Fibroblast of pulmonary artery (primary cell): ENCODE measurements around the gene INCA1.

Experiments
- DNase-seq: peaks from one replicate; pipeline ENCODE4 v3.0.0-alpha.2; 2010; ENCODE audit warnings: low read depth
- H3K4me3 ChIP-seq: replicated peaks from 2 replicates; pipeline ENCODE4 v1.5.1; 2011; ENCODE audit warnings: low read depth, mild to moderate bottlenecking, control low read depth, low read length, moderate library complexity
- TF ChIP-seq, protein P1 (sequence below): IDR thresholded peaks from 2 replicates; pipeline ENCODE4 v1.5.1; 2011; ENCODE audit warnings: mild to moderate bottlenecking, control low read depth, low read length, inconsistent platforms; ENCODE audit errors: missing control alignments

INCA1 gene

DNA sequence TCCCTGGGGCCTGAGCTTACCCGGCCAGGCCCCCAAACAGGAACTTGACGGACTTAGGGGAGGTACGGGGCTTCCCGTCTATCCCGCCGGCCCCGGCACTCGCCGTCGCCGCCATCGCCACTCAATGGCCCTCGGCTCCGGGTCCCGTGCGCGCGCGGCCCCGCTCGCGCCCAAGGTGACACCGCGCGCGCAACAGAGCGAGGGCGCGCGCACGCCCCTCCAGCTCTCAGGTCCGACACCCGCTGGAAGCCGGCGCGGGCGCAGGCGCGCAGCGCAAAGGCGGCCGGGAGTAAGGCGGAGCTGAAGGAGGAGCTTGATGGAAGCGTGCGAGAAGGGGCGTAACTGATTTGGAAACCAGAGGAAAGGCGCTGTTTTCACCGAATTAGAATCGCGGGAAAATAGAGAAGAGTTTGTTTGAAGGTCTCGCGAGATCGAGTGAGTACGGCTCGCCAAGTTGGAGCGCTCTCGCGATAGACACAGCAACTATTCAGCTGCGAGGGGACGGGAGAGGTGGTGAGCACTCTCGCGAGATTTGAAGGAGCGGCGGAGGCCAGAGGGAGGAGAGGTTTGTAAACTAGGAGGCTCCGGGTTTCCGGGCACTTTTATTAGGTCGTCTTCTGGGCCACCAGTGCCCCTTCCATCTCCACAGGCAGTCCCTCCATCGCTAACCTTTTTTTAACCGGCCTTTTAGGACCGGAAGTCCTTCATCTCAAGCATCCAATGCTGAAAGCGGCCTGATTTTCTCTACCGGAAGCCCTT lies 57.3 kb downstream of the INCA1 start, which contains the start of the genes RNF167 and SLC25A11:
RNF167 (plus strand) TSS at position 473 of the 759 bp plus-strand sequence. CDS start 642 bp downstream, outside the sequence.
SLC25A11 (minus strand) TSS at position 251 of the 759 bp plus-strand sequence; CDS start at position 115, 136 bp downstream.
- peak within 1 kb of the TSS; percentile 88 for H3K4me3 ChIP-seq
- peak; percentile 100 for DNase-seq
- TF ChIP-seq, protein P1, sequence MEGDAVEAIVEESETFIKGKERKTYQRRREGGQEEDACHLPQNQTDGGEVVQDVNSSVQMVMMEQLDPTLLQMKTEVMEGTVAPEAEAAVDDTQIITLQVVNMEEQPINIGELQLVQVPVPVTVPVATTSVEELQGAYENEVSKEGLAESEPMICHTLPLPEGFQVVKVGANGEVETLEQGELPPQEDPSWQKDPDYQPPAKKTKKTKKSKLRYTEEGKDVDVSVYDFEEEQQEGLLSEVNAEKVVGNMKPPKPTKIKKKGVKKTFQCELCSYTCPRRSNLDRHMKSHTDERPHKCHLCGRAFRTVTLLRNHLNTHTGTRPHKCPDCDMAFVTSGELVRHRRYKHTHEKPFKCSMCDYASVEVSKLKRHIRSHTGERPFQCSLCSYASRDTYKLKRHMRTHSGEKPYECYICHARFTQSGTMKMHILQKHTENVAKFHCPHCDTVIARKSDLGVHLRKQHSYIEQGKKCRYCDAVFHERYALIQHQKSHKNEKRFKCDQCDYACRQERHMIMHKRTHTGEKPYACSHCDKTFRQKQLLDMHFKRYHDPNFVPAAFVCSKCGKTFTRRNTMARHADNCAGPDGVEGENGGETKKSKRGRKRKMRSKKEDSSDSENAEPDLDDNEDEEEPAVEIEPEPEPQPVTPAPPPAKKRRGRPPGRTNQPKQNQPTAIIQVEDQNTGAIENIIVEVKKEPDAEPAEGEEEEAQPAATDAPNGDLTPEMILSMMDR: no peak

DNA sequence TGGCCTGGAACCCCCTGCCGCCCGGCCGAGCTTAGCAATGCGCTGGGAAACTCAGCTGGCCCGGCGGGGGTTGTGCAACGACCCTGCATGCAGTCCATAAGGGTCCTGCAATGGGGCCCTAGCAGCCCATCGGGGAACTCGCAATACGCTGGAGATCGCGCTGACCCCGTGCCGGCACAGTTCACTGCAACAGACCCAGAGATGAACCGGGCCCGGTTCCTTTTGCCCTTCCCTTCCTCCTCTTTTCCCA lies 57.9 kb downstream of the INCA1 start:
- peak; percentile 19 for DNase-seq
- TF ChIP-seq, protein P1: no peak
- peak overlapping the region; percentile 88 for H3K4me3 ChIP-seq

DNA sequence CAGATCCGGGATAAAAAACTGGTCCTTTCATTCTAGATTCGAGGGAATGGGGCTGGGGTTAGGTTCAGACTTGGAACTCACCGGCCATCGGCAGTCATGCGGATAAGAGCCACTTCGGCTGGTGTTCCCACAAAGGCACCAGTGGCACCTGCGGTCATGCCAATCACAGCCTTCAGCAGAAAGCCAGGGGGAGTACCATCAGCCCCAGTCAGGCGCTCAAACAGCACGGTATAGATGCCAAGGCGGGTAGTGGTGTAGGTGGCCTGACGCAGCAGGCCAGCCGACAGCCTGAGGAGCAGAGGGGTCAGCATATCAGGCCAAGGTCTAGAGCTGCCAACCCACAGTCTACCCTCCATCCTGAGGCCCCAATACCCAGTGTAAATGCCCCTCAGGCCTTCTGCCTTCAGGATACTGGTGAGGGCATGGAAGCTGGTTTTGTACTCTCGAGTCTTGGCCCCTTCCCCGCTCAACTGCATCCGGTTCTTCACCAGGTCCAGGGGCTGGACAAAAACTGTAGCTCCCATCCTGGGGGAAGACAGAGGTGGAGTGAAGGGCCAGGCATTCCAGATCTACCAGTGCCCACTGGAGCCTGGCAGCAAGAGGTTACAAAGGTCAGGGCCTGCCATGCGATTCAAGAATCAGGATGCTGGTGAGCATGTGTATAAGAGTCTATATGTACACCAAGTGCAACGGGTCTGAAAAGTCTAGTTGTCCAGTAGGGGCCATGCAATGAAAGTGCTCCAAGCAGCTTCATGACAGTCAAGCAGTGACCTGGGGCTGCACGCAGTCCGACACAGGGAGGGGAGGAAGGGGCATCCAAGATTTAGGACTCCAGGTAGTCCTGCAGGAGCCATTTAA lies 58.4 kb downstream of the INCA1 start:
- TF ChIP-seq, protein P1: no peak
- H3K4me3 ChIP-seq: peak overlapping the region; percentile 88
- no peak for DNase-seq
